ENCODE data around the gene CTNNA2.
A peak's percentile ranks its signal among the peaks of the same experiment; 100 is the strongest.

The CTNNA2 gene

DNA sequence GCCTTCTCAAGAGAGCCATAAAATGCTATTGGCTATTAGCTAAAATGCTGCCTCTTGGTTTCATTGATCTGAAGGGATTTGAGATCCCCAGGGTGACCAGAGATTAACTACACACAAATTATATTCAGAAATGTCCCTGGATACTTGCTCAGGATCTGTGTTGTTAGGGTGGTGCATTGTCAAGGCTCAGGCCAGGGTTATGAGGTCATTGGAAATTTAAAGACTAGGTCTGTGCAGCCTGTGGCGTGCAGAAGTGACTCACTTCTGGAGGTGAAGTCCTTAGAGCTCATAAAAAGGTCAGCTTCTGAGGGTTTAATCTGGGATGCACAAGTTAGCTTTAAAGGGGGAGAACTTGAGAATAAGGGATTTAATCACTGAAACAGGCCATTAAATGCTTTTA is 768.2 kb downstream of the CTNNA2 start:
- TF ChIP-seq, protein P1, sequence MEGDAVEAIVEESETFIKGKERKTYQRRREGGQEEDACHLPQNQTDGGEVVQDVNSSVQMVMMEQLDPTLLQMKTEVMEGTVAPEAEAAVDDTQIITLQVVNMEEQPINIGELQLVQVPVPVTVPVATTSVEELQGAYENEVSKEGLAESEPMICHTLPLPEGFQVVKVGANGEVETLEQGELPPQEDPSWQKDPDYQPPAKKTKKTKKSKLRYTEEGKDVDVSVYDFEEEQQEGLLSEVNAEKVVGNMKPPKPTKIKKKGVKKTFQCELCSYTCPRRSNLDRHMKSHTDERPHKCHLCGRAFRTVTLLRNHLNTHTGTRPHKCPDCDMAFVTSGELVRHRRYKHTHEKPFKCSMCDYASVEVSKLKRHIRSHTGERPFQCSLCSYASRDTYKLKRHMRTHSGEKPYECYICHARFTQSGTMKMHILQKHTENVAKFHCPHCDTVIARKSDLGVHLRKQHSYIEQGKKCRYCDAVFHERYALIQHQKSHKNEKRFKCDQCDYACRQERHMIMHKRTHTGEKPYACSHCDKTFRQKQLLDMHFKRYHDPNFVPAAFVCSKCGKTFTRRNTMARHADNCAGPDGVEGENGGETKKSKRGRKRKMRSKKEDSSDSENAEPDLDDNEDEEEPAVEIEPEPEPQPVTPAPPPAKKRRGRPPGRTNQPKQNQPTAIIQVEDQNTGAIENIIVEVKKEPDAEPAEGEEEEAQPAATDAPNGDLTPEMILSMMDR (IDR thresholded peaks at IDR 0.05; ENCODE audit: low read depth, low read length) = no peak
- no peak for DNase-seq (ENCODE audit: extremely low read depth, low read depth)

DNA sequence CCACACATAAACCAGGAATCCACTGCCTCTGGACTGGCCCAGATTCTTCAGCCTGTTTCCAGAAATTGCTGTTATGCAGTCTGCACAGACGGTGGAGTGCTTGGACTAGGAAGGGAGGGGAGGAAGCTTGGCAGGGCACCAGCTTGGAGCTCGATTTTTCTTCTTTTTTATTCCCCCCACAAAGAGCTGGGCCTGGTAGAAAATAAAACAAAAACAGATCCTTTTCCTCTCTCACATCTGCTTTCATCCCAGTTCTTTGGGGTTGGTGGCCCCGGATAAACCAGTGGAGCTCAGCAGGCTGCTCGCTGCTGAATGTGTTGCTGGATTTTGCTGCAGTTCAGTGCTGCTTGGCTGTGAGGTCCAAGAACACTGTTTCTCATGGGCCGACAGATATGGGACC is 775.7 kb downstream of the CTNNA2 start:
- DNase-seq (ENCODE audit: extremely low read depth, low read depth) = no peak
- TF ChIP-seq, protein P1 (IDR thresholded peaks at IDR 0.05; ENCODE audit: low read depth, low read length) = peak; percentile 5

- DNase-seq (ENCODE audit: extremely low read depth, low read depth) = no peak
- TF ChIP-seq, protein P1 (IDR thresholded peaks at IDR 0.05; ENCODE audit: low read depth, low read length) = no peak
These were observed 778.8 kb downstream of the CTNNA2 start for GRCh38 chr2:80291656-80292055.

- TF ChIP-seq, protein P1 (IDR thresholded peaks at IDR 0.05; ENCODE audit: low read depth, low read length) = no peak
- no peak for DNase-seq (ENCODE audit: extremely low read depth, low read depth)
These were observed 779.6 kb downstream of the CTNNA2 start for GRCh38 chr2:80292474-80292873.

GRCh38 chr2:80293039-80293438 is 780.2 kb downstream of the CTNNA2 start:
- no peak for DNase-seq (ENCODE audit: extremely low read depth, low read depth)
- TF ChIP-seq, protein P1 (IDR thresholded peaks at IDR 0.05; ENCODE audit: low read depth, low read length) = no peak

DNA sequence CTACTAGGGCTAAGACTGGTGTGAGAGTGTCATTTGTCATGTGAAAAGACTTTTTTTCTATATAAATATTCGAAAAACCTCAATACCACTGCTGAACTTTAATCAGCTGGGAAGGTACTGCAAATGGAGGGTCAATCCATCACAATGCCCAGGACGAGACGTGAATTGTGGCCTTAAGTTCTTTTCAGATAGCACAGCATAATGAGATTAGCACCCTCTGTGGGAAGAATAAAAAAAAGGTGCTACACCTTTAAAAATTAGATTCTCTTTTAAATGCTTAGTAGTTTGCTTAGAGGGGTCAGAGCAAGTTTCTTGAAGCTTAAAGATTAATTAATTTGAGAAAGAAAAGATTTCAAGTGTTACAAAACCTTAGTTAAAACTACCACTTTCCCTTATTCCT is 786.1 kb downstream of the CTNNA2 start:
- TF ChIP-seq, protein P1 (IDR thresholded peaks at IDR 0.05; ENCODE audit: low read depth, low read length) = no peak

DNA sequence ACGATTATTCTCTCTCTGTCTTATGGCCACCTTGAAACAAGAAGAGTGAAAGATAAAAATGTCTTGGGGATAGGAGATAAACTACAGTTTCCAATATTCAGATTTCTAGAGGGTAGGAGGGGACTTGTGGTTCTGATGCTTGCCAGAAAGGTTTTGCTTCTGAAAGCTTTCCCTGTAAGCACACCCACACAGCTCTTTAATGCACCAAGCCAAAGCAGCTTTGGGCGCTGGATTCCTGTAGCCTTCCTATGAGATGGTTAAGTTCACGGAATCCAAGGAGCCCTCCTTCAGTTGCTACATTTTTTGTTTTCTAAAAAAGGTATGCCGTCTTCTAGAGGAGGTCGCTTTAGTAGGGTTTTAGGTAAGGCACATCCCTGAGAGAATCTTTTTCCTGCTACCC is 786.8 kb downstream of the CTNNA2 start:
- TF ChIP-seq, protein P1 (IDR thresholded peaks at IDR 0.05; ENCODE audit: low read depth, low read length) = no peak
- DNase-seq (ENCODE audit: extremely low read depth, low read depth) = no peak

More for the DNA sequence above, 786.1 kb downstream of the CTNNA2 start:
- DNase-seq (ENCODE audit: extremely low read depth, low read depth) = no peak
